ENCODE measurements around the gene CTNS. TPM values are rescaled to one million over a fixed set of nuclear protein-coding genes. Genes with fewer than 3 reads are reported as not detected.
A peak's percentile ranks its signal among the peaks of the same experiment; 100 is the strongest.

CTNS gene
- total RNA-seq, 1 donor = 27.7 TPM

GRCh38 chr17:3708366-3708765 is 71.8 kb downstream of the CTNS start:
- TF ChIP-seq CTCF (IDR thresholded peaks at IDR 0.05; ENCODE audit: insufficient read depth, low read length) = no peak
- H3K4me3 ChIP-seq (ENCODE audit: low read depth, low read length) = no peak overlapping the region
- DNase-seq (ENCODE audit: low read depth) = no peak

GRCh38 chr17:3710951-3711383 is 74.4 kb downstream of the CTNS start:
- no peak overlapping the region for H3K4me3 ChIP-seq (ENCODE audit: low read depth, low read length)
- DNase-seq (ENCODE audit: low read depth) = peak; percentile 26
- TF ChIP-seq CTCF (IDR thresholded peaks at IDR 0.05; ENCODE audit: insufficient read depth, low read length) = no peak

Other genes with a start within 250 kb of the CTNS start
- not detected in 2 replicates for gene OR1E1, start 238.3 kb upstream of the CTNS start, total RNA-seq (ENCODE audit: low replicate concordance)
- gene OR3A3, start 225.4 kb upstream of the CTNS start, total RNA-seq (ENCODE audit: low replicate concordance) = not detected in 2 replicates
- not detected in 2 replicates for gene OR1E2, start 202.9 kb upstream of the CTNS start, total RNA-seq (ENCODE audit: low replicate concordance)
- gene SPATA22, start 164.9 kb upstream of the CTNS start, total RNA-seq (ENCODE audit: low replicate concordance) = not detected in 2 replicates
- 1.9 and 9.7 TPM in 2 replicates for gene ASPA, start 160.8 kb upstream of the CTNS start, total RNA-seq (ENCODE audit: low replicate concordance)
- 1.5 and 1.9 TPM in 2 replicates for gene TRPV3, start 78.9 kb upstream of the CTNS start, total RNA-seq (ENCODE audit: low replicate concordance)
- 2.3 and 16.0 TPM in 2 replicates for gene TRPV1, start 27.3 kb upstream of the CTNS start, total RNA-seq (ENCODE audit: low replicate concordance)
- gene SHPK, start 510 bp upstream of the CTNS start, total RNA-seq (ENCODE audit: low replicate concordance) = 2.9 and 15.0 TPM in 2 replicates
- gene TAX1BP3, start 31.8 kb downstream of the CTNS start, total RNA-seq (ENCODE audit: low replicate concordance) = 87.5 and 222 TPM in 2 replicates
- 17.9 TPM in 1 of 2 replicates, not detected in the other for gene EMC6, start 32.1 kb downstream of the CTNS start, total RNA-seq (ENCODE audit: low replicate concordance)
- 0.27 and 1.2 TPM in 2 replicates for gene P2RX5, start 59.4 kb downstream of the CTNS start, total RNA-seq (ENCODE audit: low replicate concordance)
- 0.49 and 10.5 TPM in 2 replicates for gene HASPIN, start 87.1 kb downstream of the CTNS start, total RNA-seq (ENCODE audit: low replicate concordance)
- gene ITGAE, start 164.4 kb downstream of the CTNS start, total RNA-seq (ENCODE audit: low replicate concordance) = 19.7 and 37.4 TPM in 2 replicates
- gene NCBP3, start 209.5 kb downstream of the CTNS start, total RNA-seq (ENCODE audit: low replicate concordance) = 17.1 and 22.9 TPM in 2 replicates